Psoas muscle (tissue), 8 donors: ENCODE measurements around the gene FKBP6. TPM values are rescaled to one million over a fixed set of nuclear protein-coding genes. Genes with fewer than 3 reads are reported as not detected.
"Not testable (repeated sequence)": the region's sequence is repeated elsewhere in the genome, so short reads cannot be mapped to it uniquely, and the experiment has no call there.

ENCODE experiments used
- ATAC-seq, 4 donors: fragments of 200-7000 bp; cut with Tn5 transposase; one replicate each; pipeline ENCODE4 v1.9.1; 2020; ENCODE audit warnings: moderate library complexity in 3 of 4, mild to moderate bottlenecking in 2 of 4
- DNase-seq, 2 donors: peaks; one replicate each; pipeline ENCODE4 v3.0.0-alpha.2; 2020
- H3K27ac ChIP-seq: fragments of 200-600 bp; one replicate; pipeline ENCODE4 v1.8.0; 2022
- H3K27me3 ChIP-seq, 3 donors: fragments of 200-600 bp in 1 of 3; one replicate each; pipeline versions ENCODE4 v1.6.1 to v1.8.0; 2013 to 2022; ENCODE audit warnings: low read length in 2 of 3, mild to moderate bottlenecking in 2 of 3, moderate library complexity in 1 of 3; ENCODE audit not compliant: insufficient read depth in 3 of 3
- H3K36me3 ChIP-seq, 2 donors: fragments of 200-600 bp in 1 of 2; one replicate each; pipeline versions ENCODE4 v1.6.1 to v1.8.0; 2013 to 2022; ENCODE audit warnings: low read depth in 1 of 2, mild to moderate bottlenecking in 1 of 2, moderate library complexity in 1 of 2; ENCODE audit not compliant: insufficient read depth in 1 of 2
- H3K4me1 ChIP-seq: fragments of 200-600 bp; one replicate; pipeline ENCODE4 v1.8.0; 2022
- H3K4me3 ChIP-seq: fragments of 200-600 bp; one replicate; pipeline ENCODE4 v1.8.0; 2022; ENCODE audit warnings: mild to moderate bottlenecking
- H3K9me3 ChIP-seq: fragments of 200-600 bp; one replicate; pipeline ENCODE4 v1.8.0; 2022
- CTCF ChIP-seq: fragments of 200-600 bp; IDR thresholded peaks from one replicate; pipeline ENCODE4 v1.8.0; 2022; ENCODE audit warnings: antibody characterized with exemption
- WGBS, 3 donors: extraction: QIAGEN DNeasy Blood & Tissue Kit; methylation state at CpG; one replicate each; pipeline versions ENCODE4 v1.1.6 to v1.1.7; 2013; 5-methylcytosine and 5-hydroxymethylcytosine counted together
- intact Hi-C, 2 donors: fragments of 100-400 bp; cut with DNase I; formaldehyde crosslinking; loops; one replicate each; pipeline versions ENCODE4 v1.11.0 to v1.14.2; 2022
- long read RNA-seq, 2 donors: library from polyadenylated mRNA; unstranded; transcript quantifications; one replicate each; pipeline ENCODE4 v2.0.0, GENCODE V29; 2021
- polyA plus RNA-seq, 3 donors: library from polyadenylated mRNA; stranded (reverse); fragments of 200-250 nt; gene quantifications; one replicate each; pipeline ENCODE4 v1.2.3, GENCODE V29; 2013
- total RNA-seq, 4 donors: library from RNA; stranded (reverse); fragmentation: NEBNext Ultra II Directional in 2 of 4; extraction: Animal tissue kit (Norgen Biotek cat#: 25700) in 2 of 4; gene quantifications; one replicate each; pipeline versions ENCODE4 v1.2.1 to v1.2.4, GENCODE V29; 2021 to 2023
- donor health status: healthy with polysubstance abuse.
- donor health status: DM: no; HTN: no; CAD: no; lungs with moderate emphysema.
- donor health status: Bipolar disorder and iron deficiency.
- donor health status: healthy.
- donor health status: DM: yes; HTN: yes; CAD: no.
- donor health status: DM: no; HTN: no; CAD: no.
- donor health status: DM: no; HTN: no; CAD: no.
- donor health status: DM: yes; HTN: yes; CAD: no.

FKBP6 gene
- not detected for total RNA-seq
- polyA plus RNA-seq = not detected
- long read RNA-seq, donor 1 = 0 reads
- long read RNA-seq, donor 2 = 0 reads

GRCh38 chr7:73327922-73328321, at the start of gene FKBP6, which contains the start of gene TRIM50:
Gene FKBP6 (plus strand): TSS chr7:73328161. CDS start chr7:73328429, 268 bp downstream.
Gene TRIM50 (minus strand): TSS chr7:73328082. CDS start chr7:73324787, 3,295 bp downstream.
- 90 to 94% (median 91%) methylated on average over 35 to 41 of the region's 43 CpGs for WGBS, 3 donors
- not testable (repeated sequence) for H3K27me3 ChIP-seq

GRCh38 chr7:73297235-73297634, 30.7 kb upstream of the FKBP6 start:
- H3K4me1 ChIP-seq, intact Hi-C loops, ATAC-seq, H3K27me3 ChIP-seq, H3K9me3 ChIP-seq, H3K4me3 ChIP-seq, H3K36me3 ChIP-seq, H3K27ac ChIP-seq, DNase-seq: not testable (repeated sequence)
- WGBS, 3 donors = no CpG with 5 or more reads among the region's 13 CpGs

More at GRCh38 chr7:73327922-73328321, at the start of gene FKBP6, which contains the start of gene TRIM50:
- intact Hi-C loops, H3K9me3 ChIP-seq, H3K4me3 ChIP-seq, H3K4me1 ChIP-seq, H3K36me3 ChIP-seq, ATAC-seq, H3K27ac ChIP-seq, DNase-seq: not testable (repeated sequence)

- H3K27ac ChIP-seq, DNase-seq, H3K36me3 ChIP-seq, H3K4me1 ChIP-seq, H3K4me3 ChIP-seq, H3K27me3 ChIP-seq, H3K9me3 ChIP-seq, ATAC-seq, intact Hi-C loops: not testable (repeated sequence)
- WGBS, 3 donors = 94 to 96% (median 95%) methylated on average over 13 to 23 of the region's 27 CpGs
Measured at GRCh38 chr7:73297706-73298105, 30.3 kb upstream of the FKBP6 start.

GRCh38 chr7:73299812-73300211, 28.1 kb upstream of the FKBP6 start:
- intact Hi-C loops, H3K27me3 ChIP-seq, H3K27ac ChIP-seq, DNase-seq, H3K4me1 ChIP-seq, H3K4me3 ChIP-seq, H3K9me3 ChIP-seq: not testable (repeated sequence)
- WGBS, 3 donors = 12 to 28% (median 24%) methylated on average over 7 to 8 of the region's 12 CpGs
- peaks cover 0 to 22% of the 10 kb centered on the region in 2 donors for H3K36me3 ChIP-seq
- peak in 1 of 4 donors; percentile 9 for ATAC-seq

GRCh38 chr7:73301108-73301507, 26.9 kb upstream of the FKBP6 start:
- H3K36me3 ChIP-seq = peaks cover 0 to 33% of the 10 kb centered on the region in 2 donors
- H3K4me1 ChIP-seq, DNase-seq, intact Hi-C loops, H3K27ac ChIP-seq, H3K4me3 ChIP-seq, H3K9me3 ChIP-seq, H3K27me3 ChIP-seq: not testable (repeated sequence)
- ATAC-seq = peak; percentile 47 to 68 (median 58)
- 78 to 94% (median 86%) methylated on average over 7 to 10 of the region's 14 CpGs for WGBS, 3 donors

GRCh38 chr7:73302846-73303245, 25.1 kb upstream of the FKBP6 start:
- DNase-seq, H3K27me3 ChIP-seq, H3K4me1 ChIP-seq, ATAC-seq, H3K27ac ChIP-seq, intact Hi-C loops, H3K4me3 ChIP-seq, H3K9me3 ChIP-seq: not testable (repeated sequence)
- H3K36me3 ChIP-seq = peaks cover 0 to 43% of the 10 kb centered on the region in 2 donors
- 91 to 93% (median 91%) methylated on average over 8 to 10 of the region's 10 CpGs for WGBS, 3 donors

GRCh38 chr7:73303546-73303945, 24.4 kb upstream of the FKBP6 start:
- H3K36me3 ChIP-seq = peaks cover 0 to 43% of the 10 kb centered on the region in 2 donors
- no peaks in the 10 kb centered on the region for H3K9me3 ChIP-seq
- no peaks in the 10 kb centered on the region for H3K27me3 ChIP-seq
- intact Hi-C loops = no loop called here
- H3K4me1 ChIP-seq = no peaks in the 10 kb centered on the region
- no peak for DNase-seq
- no peak overlapping the region for H3K4me3 ChIP-seq
- no peak for TF ChIP-seq CTCF
- H3K27ac ChIP-seq = no peak overlapping the region
- WGBS, 3 donors = 84 to 89% (median 85%) methylated on average over 23 to 26 of the region's 26 CpGs
- ATAC-seq = no peak
